HG03432 (cell line): ENCODE results near the gene KCNK15.
"Not testable (repeated sequence)": the region's sequence is repeated elsewhere in the genome, so short reads cannot be mapped to it uniquely, and the experiment has no call there.

Experiments
- ATAC-seq: cut with Tn5 transposase; IDR thresholded peaks from one replicate; pipeline ENCODE4 v1.9.1; 2021; ENCODE audit warnings: mild to moderate bottlenecking, moderate library complexity; ENCODE audit not compliant: unreplicated experiment

KCNK15 gene

DNA sequence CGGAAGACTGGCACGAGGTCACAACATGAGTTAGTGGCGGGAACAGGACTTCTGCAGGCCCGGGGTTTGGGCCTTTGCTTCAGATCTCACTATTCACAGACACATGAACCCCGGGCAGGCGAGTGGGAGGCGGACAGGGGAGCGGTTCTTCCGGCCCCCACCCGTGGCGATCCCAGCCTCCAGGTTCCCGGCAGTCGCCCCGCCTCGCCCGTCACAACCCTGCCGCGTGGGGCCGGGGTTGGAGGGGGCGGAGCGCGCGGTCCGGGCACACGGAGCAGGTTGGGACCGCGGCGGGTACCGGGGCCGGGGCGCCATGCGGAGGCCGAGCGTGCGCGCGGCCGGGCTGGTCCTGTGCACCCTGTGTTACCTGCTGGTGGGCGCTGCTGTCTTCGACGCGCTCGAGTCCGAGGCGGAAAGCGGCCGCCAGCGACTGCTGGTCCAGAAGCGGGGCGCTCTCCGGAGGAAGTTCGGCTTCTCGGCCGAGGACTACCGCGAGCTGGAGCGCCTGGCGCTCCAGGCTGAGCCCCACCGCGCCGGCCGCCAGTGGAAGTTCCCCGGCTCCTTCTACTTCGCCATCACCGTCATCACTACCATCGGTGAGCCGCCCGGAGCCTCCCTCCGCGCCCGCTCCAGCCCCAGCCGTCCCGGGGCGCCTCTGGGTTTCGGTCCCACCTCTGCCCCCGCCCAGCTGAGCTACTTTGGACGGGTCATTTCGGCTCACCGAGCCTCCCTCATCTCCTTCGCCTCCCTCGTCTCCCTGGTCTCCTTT, at the start of gene KCNK15:
TSS of gene KCNK15 (plus strand) at position 268 of the 769 bp plus-strand sequence. CDS start at position 314, 46 bp downstream.
- ATAC-seq: no peak

DNA sequence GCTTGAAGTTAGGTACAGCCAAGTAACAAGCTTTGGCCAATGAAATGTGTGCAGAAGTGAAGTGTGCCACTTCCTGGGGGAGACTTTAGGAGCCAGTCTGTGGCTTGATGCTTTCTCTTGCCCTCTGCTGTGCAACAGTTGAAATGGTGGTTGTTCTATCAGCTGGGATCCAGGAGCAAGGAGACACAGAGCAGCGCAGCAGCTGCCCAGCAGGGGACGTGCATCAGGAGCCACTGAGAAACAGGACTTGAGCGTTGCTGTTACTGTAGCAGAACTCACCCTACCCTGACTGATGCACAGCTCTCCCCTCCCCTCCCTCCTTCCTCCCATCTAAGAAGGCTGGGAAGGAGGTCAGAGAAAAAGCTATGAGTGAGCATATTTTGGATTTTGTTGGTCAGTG, 49.4 kb upstream of the KCNK15 start:
- ATAC-seq: no peak

DNA sequence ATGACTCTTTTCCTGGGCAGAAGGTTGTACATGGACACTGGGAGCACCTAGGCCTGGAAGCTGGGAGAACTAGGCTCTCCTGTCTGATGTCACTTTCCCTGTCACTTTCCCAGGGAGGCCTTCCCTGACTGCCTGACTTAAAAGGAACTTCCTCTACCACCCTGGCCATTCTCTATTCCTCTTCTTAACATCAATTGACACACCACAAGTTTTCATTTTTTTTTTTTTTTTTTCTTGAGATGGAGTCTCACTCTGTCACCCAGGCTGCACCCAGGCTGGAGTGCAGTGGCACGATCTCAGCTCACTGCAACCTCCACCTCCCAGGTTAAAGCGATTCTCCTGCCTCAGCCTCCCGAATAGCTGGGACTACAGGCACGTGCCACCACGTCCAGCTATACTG, 48.6 kb upstream of the KCNK15 start:
- not testable (repeated sequence) for ATAC-seq

DNA sequence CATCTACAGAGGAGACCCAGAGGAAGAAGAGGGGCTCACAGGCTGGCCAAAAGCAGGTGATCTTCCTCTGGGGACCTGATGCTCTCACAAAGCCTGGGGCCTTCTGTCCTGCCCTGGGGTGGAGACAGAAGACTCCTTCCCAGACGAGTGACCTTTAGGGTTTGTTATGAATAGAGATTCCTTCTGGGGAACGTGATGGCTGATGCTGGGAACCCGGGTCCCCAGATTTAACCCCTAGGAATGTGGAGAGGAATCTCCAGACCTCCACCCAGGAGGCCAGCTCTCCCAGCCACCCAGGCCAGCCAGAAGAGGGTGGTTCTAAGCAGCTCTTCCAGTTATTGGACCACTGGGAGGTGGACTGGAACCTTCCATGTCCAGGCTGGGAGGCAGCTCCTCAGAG, 47.3 kb upstream of the KCNK15 start:
- no peak for ATAC-seq

DNA sequence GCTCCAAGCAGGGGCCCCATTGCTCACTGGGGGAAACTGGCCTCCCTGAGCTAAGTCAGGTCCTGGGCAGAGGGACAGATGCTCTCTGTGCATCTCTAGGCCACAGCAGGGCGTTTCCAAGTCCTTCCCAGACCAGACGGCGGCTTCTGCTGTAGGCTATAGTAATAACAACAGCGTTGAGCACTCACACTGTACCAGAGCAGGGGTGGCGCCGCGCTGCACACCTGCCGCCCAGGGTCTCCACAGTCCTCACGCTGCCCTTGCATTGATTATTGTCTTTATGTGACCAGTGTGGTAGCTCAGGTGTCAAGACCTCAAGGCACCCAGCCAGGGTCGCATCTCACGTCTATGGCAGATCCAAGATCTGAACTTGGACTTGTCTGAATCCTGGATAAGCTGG, 45.4 kb upstream of the KCNK15 start:
- no peak for ATAC-seq

DNA sequence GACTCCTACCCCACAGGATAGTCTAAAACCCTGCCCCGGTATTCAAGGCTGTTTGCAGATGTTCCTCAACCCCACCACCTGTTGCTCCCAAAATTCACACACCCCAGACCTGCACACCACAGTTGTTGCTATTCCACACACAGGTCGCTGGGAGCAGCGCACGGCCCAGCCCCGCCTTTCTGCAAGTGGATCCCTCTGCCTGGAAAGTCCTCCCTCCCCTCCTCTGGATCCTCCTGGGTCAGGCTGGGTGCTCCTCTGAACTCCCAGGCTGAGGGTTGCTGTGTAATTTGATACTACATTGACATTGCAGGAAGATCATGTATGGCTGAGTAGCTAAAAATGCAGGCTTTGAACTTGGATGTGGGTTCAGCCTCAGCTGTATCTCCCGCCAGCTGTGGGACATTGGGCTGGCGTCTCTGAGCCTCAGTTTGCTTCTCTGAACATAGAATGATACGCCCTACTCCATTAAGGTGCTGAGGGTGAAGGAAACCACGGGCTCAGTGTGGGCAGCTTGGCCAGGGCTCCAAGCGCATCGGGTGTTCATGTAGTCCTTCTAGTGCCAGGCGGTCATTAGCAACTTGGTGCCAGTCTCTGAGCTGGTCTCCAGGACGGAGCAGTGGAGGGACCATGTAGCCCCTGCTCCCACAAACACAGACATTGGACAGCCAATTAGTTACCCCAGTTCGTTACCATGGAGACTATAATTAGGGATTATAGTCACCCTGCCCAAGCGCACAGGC, 44.4 kb upstream of the KCNK15 start:
- ATAC-seq: no peak

DNA sequence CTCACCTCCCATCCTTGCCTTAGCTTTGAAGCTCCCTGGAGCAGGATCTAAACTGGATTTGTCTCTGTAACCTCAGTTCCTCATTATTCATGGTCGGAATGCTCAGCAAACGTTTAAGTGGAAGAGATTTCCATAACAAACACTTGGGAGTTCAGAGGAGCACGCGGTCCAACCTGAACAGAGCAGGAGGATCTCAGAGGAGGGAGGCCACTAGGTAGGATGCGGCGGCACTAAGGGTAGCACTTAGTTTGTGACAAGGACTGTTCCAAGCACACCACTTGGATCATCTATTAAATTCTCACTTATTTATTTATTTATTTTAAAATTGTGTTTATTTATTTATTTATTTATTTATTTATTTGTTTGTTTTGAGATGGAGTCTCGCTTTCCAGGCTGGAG, 43.8 kb upstream of the KCNK15 start:
- no peak for ATAC-seq

DNA sequence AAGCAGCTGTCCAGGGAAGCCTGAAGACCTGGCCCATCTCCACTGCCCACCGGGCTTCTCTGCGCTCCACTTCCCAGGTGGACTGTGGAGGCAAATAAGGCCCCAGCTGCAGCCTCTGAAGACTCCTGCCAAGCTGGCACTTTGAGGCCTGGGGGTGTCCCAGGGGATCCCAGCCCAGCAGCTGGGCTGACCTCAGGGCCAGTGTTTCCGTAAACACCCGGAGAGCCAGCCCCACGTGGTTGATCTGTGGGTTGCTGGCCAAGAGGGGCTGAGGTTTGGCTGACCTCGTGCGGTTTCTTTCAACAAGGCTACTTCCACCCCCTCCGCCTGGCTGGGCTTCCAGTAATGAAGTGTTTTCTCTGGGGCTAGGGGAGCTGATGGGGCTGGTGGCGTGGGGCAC, 42.9 kb upstream of the KCNK15 start:
- peak; percentile 47 for ATAC-seq

DNA sequence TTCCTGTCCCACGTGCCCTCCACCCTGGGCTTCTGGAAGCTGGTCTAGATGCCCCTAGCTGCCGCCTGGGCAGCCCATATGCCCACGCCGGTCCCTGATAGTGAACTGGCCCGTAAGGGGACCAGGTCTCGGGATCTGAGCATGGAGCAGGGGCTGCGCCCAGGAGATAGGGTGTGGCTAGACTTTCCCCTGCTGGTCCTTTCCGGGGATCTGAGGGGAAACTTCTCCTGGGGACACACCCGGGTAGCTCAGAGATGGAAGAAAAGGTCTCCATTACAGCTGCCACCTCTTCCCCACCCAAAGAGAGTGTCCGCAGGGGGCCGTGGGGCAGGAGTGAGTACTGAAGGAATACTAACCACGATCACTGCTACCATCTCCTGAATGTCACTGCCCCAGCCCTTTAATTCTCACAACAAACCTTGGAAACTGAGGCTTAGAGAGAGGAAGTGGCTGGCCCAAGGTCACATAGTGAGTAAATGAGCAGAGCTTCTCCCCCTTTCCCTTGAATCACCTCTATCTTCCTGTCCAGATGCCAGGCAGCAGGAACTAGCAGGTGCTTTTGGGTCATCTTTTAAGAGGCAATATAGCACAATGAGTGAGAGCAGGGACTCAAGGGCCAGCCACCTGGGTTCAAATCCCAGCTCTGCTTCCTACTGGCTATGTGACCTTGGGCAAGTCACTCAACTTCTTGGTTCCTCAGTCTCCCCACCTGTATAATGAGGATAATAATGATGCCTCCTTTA, 42.3 kb upstream of the KCNK15 start:
- no peak for ATAC-seq

DNA sequence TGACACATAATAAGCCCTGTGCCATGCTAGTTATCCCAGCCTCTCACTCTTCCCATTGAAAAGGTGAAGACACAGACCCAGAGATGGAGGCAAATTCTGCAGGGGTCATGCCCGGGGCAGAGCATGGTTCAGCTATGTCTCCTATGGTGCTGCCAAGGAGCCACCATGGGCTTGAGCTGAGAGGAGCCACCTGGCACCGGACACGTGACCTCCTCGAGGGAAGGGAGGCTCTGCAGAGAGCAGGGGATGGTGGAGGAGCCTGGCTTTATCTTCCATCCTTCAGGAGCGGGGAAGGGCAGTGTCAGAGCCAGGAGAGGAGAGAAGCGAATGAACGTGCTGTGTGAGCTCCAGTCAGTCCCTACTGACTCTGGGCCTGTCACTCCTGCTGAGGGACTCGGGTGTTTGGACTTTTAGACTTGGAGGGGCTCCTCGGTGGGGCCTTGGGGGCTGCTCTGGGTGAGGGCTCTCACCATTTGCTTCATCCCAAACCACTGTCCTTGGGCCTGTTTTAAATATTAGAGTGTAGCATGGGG, 41.6 kb upstream of the KCNK15 start:
- no peak for ATAC-seq

DNA sequence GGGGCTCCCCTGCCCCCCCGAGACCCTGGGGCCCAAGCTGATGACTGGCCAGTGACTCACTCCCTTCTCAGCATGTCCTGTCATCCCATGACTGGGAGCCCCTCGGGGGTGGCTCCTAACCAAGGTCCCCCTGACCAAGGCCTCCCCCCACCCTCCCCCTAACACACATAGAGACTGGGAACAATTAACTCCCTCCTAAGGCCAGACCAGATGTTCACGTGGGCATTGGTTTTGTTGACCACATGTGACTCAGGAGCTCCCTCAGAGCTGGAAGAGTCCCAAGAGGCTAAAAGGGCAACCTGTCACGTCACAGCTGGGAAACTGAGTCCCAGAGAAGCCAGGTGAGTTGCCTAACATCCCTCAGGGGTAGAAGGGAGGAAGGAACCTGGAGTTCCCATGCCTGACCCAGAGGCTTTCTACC, 41.1 kb upstream of the KCNK15 start:
- no peak for ATAC-seq

DNA sequence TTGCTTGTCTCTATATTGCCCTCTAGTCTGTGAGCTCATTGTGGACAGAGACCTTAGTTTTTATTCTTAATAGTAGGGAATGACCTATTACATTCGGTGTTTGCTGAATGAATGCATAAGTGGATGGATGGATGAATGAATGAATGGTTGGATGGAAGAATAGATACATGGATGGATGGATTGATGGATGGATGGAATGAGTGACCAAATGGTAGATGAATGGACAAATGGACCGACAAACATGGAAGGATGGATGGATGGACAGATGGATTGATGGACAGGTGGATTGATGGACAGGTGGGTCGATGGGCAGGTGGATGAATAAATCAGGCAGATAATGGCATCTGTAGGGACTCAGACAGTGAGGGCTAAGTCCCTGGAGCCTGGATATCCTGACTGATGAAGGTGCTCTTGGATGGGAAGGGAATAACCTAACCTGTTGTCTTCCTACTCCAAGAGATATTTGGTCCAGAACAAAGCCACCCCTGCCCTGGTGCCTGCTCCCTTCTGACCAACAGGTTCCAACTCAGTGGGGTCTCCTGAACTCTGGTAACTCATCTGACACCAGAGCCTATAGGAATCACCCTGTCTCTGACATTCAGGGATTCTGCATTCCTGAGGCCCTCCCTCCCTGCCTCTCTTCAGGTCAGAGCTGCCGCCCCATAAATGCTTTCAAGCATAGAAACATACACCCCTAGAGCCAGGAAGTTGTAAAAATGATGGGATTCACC, 40.1 kb upstream of the KCNK15 start:
- ATAC-seq: no peak

DNA sequence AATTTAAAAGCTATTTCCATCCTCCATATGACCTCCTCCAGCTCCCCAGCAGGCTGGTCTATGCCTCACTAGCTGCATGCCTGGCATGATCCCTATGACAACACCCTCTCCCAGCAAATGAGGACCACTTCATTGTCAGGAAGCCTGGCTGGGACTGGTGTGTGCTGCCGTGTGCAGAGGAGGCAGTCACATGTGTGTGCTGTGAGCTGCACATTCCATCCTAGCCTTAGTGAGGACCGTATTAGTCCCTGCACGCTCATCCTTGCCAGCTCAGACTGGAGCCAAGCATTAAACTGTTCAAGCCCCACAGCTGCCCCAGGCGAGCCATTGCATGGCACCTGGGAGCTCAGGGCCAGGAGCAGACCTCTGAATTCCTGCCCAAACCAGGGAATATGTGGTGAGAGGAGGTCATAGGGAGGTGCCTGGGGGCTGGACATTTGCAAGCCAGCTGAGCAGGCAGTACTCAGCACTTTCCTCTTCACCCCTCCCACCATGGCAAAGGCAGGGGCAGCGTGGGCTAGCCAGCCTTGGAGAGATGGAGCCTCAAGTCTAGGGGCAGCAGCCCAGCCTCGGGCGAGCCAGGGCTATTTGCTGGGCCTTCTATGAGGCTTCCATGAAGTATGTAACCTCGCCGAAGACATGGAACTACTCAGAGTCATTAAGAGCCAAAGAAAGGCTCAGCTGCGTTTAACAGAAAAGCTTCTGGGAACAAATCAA, 39.2 kb upstream of the KCNK15 start:
- no peak for ATAC-seq

DNA sequence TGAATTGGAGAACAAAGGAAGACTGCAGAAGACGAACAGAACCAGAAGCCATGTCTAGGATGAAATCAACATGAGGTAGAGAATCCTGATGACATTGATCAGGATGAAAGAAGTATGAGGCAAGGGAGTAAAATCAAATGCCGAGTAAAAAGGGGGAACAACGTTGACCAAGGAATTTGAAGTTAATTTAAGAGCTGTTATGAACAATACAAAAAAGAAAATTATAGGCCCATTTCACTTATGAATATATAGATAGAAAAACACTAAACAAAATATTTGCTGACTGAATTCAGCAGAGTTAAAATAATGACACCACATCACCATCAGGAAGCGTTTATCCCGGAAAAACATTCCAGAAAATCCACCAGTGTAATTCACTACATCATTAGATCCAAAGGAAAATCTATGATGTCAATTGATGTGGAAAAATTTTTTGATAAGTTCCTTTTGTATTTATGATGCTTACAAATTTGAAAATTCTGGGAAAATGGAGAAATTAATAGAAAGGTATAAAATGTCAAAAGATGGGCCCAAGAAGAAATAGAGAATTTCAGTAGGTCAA, 38.6 kb upstream of the KCNK15 start:
- ATAC-seq: no peak

DNA sequence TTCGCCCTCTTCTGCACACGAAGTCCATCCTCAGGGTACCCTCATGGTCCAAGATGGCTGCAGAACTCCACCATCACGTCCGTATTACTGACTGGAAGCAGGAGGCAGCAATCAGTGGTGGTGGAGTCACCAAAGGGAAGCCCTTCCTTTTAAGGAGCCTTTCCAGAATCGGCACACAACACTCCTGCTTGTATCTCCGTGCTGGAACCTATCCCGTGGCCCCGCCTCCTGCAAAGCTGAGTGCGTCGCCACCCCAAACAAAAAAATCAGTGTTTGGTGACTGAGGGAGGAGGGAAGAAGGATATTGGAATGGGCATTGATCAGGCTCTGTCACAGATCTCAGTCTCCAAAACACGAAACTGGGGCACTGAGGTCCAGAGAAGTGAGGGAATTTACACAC, 36.3 kb upstream of the KCNK15 start:
- no peak for ATAC-seq

DNA sequence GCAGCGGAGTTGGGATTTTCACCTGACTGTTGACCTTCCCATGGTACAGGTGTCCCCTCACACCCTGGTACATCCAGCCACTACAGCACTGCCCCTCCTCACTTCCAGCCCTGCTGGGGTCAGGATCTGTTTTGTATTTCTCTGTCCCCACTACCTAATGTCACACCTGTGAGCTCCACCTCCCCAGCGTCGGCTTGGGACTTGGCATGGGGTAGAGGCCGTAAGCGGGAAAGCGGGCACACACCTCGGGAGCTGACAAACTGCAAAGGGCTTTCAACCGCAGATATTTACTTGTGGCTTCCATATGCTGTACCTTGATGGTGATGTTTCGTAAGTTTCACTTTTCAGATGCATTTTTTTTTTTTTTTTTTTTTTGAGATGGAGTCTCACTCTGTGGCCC, 35.9 kb upstream of the KCNK15 start:
- ATAC-seq: no peak

DNA sequence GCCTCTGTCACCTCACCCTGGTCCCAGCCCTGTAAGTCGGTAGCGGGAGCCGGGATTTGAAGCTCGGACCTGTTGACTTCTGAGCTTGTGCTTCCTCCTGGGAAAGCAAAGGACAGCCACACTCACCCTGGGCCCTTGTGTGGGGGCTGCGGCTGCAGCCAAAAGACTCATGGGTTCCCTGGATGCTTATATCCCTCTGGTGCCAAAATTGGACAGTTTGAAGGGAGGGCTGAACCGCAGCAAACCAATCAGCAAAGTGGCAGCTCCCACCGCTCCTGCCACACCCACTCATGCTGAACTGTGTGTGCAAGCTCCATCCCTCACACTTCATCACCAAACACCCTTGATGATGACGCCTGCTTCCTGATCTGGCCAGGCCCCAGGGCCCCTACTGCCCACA, 34.4 kb upstream of the KCNK15 start:
- no peak for ATAC-seq

DNA sequence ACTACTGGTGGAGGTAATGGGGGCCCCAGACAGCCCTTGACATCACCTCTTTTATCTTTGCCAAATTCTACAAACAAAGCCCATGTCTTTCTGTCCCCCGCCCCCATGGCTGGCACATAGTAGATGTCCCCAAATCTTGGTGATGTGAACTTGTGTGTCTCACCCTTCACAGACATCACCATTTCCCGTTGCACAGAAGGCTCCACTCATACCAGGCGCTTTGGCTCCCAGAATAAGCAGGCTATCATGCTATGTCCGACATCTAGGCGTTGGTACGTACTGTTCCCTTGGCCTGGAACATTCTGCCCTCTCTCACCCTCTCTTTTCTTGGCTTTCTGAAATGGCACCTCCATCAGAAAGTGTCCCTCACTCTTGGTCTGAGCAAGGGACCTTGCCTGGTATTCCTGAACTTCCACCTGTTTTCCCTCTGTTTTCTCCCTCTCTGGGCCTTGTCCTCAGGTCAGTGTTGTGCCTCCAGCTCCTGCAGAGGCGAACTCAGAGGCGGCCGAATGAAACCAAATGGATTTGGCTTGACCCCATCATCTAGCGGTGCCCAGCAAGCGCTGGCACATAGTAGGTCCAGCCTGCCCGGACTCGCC, 31.5 kb upstream of the KCNK15 start:
- no peak for ATAC-seq

DNA sequence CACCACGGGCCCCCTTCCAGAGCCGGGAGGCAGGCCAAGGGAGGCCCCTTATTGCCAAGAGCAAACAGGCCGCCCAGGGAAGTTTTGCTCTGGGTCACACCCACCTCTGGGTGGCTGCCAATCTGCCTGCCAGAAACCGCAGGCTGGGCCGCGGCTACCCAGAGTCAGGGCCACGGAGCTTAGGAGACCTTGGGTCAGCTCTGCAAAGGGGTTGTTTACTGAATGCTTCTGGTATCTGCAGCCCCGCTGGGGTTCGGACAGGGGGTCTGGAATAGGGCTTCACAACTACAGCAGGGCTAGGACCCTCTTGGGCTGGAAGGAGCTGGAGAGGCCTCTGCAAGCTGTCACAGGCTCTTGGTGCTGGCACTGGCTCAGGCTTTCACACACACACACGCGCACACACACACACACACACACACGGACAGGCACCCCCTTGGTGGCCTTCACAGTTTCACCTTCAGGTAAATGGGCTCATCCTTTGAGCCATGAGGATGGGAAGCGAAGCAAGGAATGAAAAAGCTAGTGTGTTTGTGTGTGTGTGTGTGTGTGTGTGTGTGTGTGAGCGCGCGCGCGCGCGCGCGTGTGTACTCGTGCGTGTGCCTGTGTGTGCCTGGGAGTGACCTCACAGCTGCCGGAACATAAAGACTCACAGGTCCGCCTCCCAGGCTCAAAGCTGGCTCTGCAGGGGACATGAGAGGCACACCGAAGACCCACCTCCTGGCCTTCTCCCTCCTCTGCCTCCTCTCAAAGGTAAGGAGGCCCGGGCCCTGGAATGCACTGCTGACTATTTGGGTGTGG, 30.8 kb upstream of the KCNK15 start, which contains the start of gene CCN5:
TSS of gene CCN5 (plus strand) at position 669 of the 798 bp plus-strand sequence. CDS start at position 691, 22 bp downstream.
- ATAC-seq: no peak
